ENCODE data around the gene PMM2. TPM values are rescaled to one million over a fixed set of nuclear protein-coding genes. Genes with fewer than 3 reads are reported as not detected.

The PMM2 gene
- total and polyA plus RNA-seq, 3 experiments from 2014 or later: 31.2 to 63.3 (median 58.9) TPM

- Mint-ChIP-seq H3K27me3 (no peaks in the 10 kb centered on the region), H3K36me3 (peaks cover 6 to 38% (median 20%) of the 10 kb centered on the region in 3 donors), H3K4me1 (no peaks in the 10 kb centered on the region), H3K4me3 (no peak overlapping the region), H3K9me3 (no peaks in the 10 kb centered on the region), H3K27ac (no peak overlapping the region)
- no peak for DNase-seq
- Histone ChIP-seq H3K4me3 (ENCODE audit: low read length) (no peak overlapping the region), H3K9me3 (ENCODE audit: low read length) (no peaks in the 10 kb centered on the region), H3K27me3 (ENCODE audit: insufficient read depth, low read length, poor library complexity, severe bottlenecking) (no peaks in the 10 kb centered on the region), H3K4me1 (ENCODE audit: insufficient read depth, low read length) (no peaks in the 10 kb centered on the region), H3K27ac (ENCODE audit: low read depth, low read length) (no peak overlapping the region), H3K36me3 (ENCODE audit: insufficient read depth, low read length) (no peaks in the 10 kb centered on the region)
- ChIA-PET POLR2A (no interaction called here), CTCF (no interaction called here)
Measured at GRCh38 chr16:8760021-8760420, 37.6 kb upstream of the PMM2 start.

GRCh38 chr16:8761078-8761477 is 36.6 kb upstream of the PMM2 start:
- no peak for DNase-seq
- Histone ChIP-seq H3K36me3 (ENCODE audit: insufficient read depth, low read length) (no peaks in the 10 kb centered on the region), H3K4me3 (ENCODE audit: low read length) (no peak overlapping the region), H3K9me3 (ENCODE audit: low read length) (no peaks in the 10 kb centered on the region), H3K4me1 (ENCODE audit: insufficient read depth, low read length) (no peaks in the 10 kb centered on the region), H3K27ac (ENCODE audit: low read depth, low read length) (no peak overlapping the region), H3K27me3 (ENCODE audit: insufficient read depth, low read length, poor library complexity, severe bottlenecking) (no peaks in the 10 kb centered on the region)
- H3K9me3 Mint-ChIP-seq: no peaks in the 10 kb centered on the region
- H3K27me3 Mint-ChIP-seq: no peaks in the 10 kb centered on the region
- H3K4me1 Mint-ChIP-seq: no peaks in the 10 kb centered on the region
- no peak overlapping the region for H3K4me3 Mint-ChIP-seq
- no peak overlapping the region for H3K27ac Mint-ChIP-seq
- ChIA-PET CTCF (no interaction called here), POLR2A (no interaction called here)
- peaks cover 6 to 42% (median 20%) of the 10 kb centered on the region in 3 donors for H3K36me3 Mint-ChIP-seq

GRCh38 chr16:8762254-8762653 is 35.4 kb upstream of the PMM2 start:
- no peaks in the 10 kb centered on the region for H3K4me1 ChIP-seq (ENCODE audit: insufficient read depth, low read length)
- Mint-ChIP-seq H3K4me3 (no peak overlapping the region), H3K27me3 (no peaks in the 10 kb centered on the region), H3K36me3 (peaks cover 6 to 39% (median 14%) of the 10 kb centered on the region in 3 donors), H3K27ac (peak overlapping the region in 1 of 8 donors; percentile 7), H3K9me3 (no peaks in the 10 kb centered on the region), H3K4me1 (no peaks in the 10 kb centered on the region)
- H3K4me3 ChIP-seq (ENCODE audit: low read length): no peak overlapping the region
- H3K27me3 ChIP-seq (ENCODE audit: insufficient read depth, low read length, poor library complexity, severe bottlenecking): no peaks in the 10 kb centered on the region
- ChIA-PET POLR2A (interaction anchor here (0.6 kb wide), 1 partner anchor 48 kb away, joined by 3 read pairs; no protein-coding TSS in a partner anchor), CTCF (no interaction called here)
- no peaks in the 10 kb centered on the region for H3K36me3 ChIP-seq (ENCODE audit: insufficient read depth, low read length)
- H3K27ac ChIP-seq (ENCODE audit: low read depth, low read length): no peak overlapping the region
- no peaks in the 10 kb centered on the region for H3K9me3 ChIP-seq (ENCODE audit: low read length)
- DNase-seq: no peak

GRCh38 chr16:8763083-8763482 is 34.6 kb upstream of the PMM2 start:
- no peaks in the 10 kb centered on the region for H3K36me3 ChIP-seq (ENCODE audit: insufficient read depth, low read length)
- no peak for DNase-seq
- Mint-ChIP-seq H3K27me3 (no peaks in the 10 kb centered on the region), H3K4me3 (no peak overlapping the region), H3K9me3 (no peaks in the 10 kb centered on the region), H3K36me3 (peaks cover under 1 to 36% (median 11%) of the 10 kb centered on the region in 3 donors), H3K27ac (no peak overlapping the region), H3K4me1 (no peaks in the 10 kb centered on the region)
- no peak overlapping the region for H3K27ac ChIP-seq (ENCODE audit: low read depth, low read length)
- POLR2A ChIA-PET: no interaction called here
- H3K4me3 ChIP-seq (ENCODE audit: low read length): no peak overlapping the region
- H3K27me3 ChIP-seq (ENCODE audit: insufficient read depth, low read length, poor library complexity, severe bottlenecking): no peaks in the 10 kb centered on the region
- H3K9me3 ChIP-seq (ENCODE audit: low read length): no peaks in the 10 kb centered on the region
- H3K4me1 ChIP-seq (ENCODE audit: insufficient read depth, low read length): no peaks in the 10 kb centered on the region
- CTCF ChIA-PET: no interaction called here

- ChIA-PET CTCF (no interaction called here), POLR2A (no interaction called here)
- Mint-ChIP-seq H3K27me3 (no peaks in the 10 kb centered on the region), H3K36me3 (peaks cover 0 to 39% (median 16%) of the 10 kb centered on the region in 3 donors), H3K9me3 (no peaks in the 10 kb centered on the region), H3K27ac (no peak overlapping the region), H3K4me3 (no peak overlapping the region), H3K4me1 (no peaks in the 10 kb centered on the region)
- H3K4me3 ChIP-seq (ENCODE audit: low read length): no peak overlapping the region
- H3K27ac ChIP-seq (ENCODE audit: low read depth, low read length): no peak overlapping the region
- no peak for DNase-seq
- H3K9me3 ChIP-seq (ENCODE audit: low read length): no peaks in the 10 kb centered on the region
- no peaks in the 10 kb centered on the region for H3K27me3 ChIP-seq (ENCODE audit: insufficient read depth, low read length, poor library complexity, severe bottlenecking)
- H3K36me3 ChIP-seq (ENCODE audit: insufficient read depth, low read length): no peaks in the 10 kb centered on the region
- no peaks in the 10 kb centered on the region for H3K4me1 ChIP-seq (ENCODE audit: insufficient read depth, low read length)
Measured at GRCh38 chr16:8763899-8764298, 33.7 kb upstream of the PMM2 start.

- H3K27me3 ChIP-seq (ENCODE audit: insufficient read depth, low read length, poor library complexity, severe bottlenecking): no peaks in the 10 kb centered on the region
- H3K27ac Mint-ChIP-seq: peak overlapping the region in 1 of 8 donors; percentile 70
- no peak overlapping the region for H3K4me3 Mint-ChIP-seq
- no peak for DNase-seq
- ChIA-PET POLR2A (no interaction called here), CTCF (no interaction called here)
- H3K27me3 Mint-ChIP-seq: no peaks in the 10 kb centered on the region
- H3K4me3 ChIP-seq (ENCODE audit: low read length): no peak overlapping the region
- H3K36me3 ChIP-seq (ENCODE audit: insufficient read depth, low read length): no peaks in the 10 kb centered on the region
- H3K36me3 Mint-ChIP-seq: peaks cover 0 to 42% (median 17%) of the 10 kb centered on the region in 3 donors
- no peak overlapping the region for H3K27ac ChIP-seq (ENCODE audit: low read depth, low read length)
- H3K4me1 Mint-ChIP-seq: no peaks in the 10 kb centered on the region
- no peaks in the 10 kb centered on the region for H3K9me3 Mint-ChIP-seq
- no peaks in the 10 kb centered on the region for H3K4me1 ChIP-seq (ENCODE audit: insufficient read depth, low read length)
- H3K9me3 ChIP-seq (ENCODE audit: low read length): no peaks in the 10 kb centered on the region
Measured at GRCh38 chr16:8764525-8765250, 33.0 kb upstream of the PMM2 start.

- H3K36me3 ChIP-seq (ENCODE audit: insufficient read depth, low read length): no peaks in the 10 kb centered on the region
- no peak overlapping the region for H3K27ac Mint-ChIP-seq
- ChIA-PET CTCF (no interaction called here), POLR2A (no interaction called here)
- no peak overlapping the region for H3K4me3 ChIP-seq (ENCODE audit: low read length)
- no peaks in the 10 kb centered on the region for H3K27me3 Mint-ChIP-seq
- H3K27me3 ChIP-seq (ENCODE audit: insufficient read depth, low read length, poor library complexity, severe bottlenecking): no peaks in the 10 kb centered on the region
- no peaks in the 10 kb centered on the region for H3K9me3 Mint-ChIP-seq
- no peak overlapping the region for H3K27ac ChIP-seq (ENCODE audit: low read depth, low read length)
- no peak for DNase-seq
- H3K36me3 Mint-ChIP-seq: peaks cover 0 to 39% (median 14%) of the 10 kb centered on the region in 3 donors
- H3K4me3 Mint-ChIP-seq: no peak overlapping the region
- H3K4me1 Mint-ChIP-seq: no peaks in the 10 kb centered on the region
- no peaks in the 10 kb centered on the region for H3K4me1 ChIP-seq (ENCODE audit: insufficient read depth, low read length)
- no peaks in the 10 kb centered on the region for H3K9me3 ChIP-seq (ENCODE audit: low read length)
Measured at GRCh38 chr16:8767176-8767575, 30.5 kb upstream of the PMM2 start.

- Histone ChIP-seq H3K9me3 (ENCODE audit: low read length) (no peaks in the 10 kb centered on the region), H3K36me3 (ENCODE audit: insufficient read depth, low read length) (no peaks in the 10 kb centered on the region), H3K4me1 (ENCODE audit: insufficient read depth, low read length) (no peaks in the 10 kb centered on the region), H3K27me3 (ENCODE audit: insufficient read depth, low read length, poor library complexity, severe bottlenecking) (no peaks in the 10 kb centered on the region), H3K27ac (ENCODE audit: low read depth, low read length) (no peak overlapping the region), H3K4me3 (ENCODE audit: low read length) (no peak overlapping the region)
- no peaks in the 10 kb centered on the region for H3K9me3 Mint-ChIP-seq
- CTCF ChIA-PET: no interaction called here
- POLR2A ChIA-PET: no interaction called here
- H3K4me1 Mint-ChIP-seq: no peaks in the 10 kb centered on the region
- no peak for DNase-seq
- peaks cover 0 to 46% (median 14%) of the 10 kb centered on the region in 3 donors for H3K36me3 Mint-ChIP-seq
- no peak overlapping the region for H3K4me3 Mint-ChIP-seq
- H3K27me3 Mint-ChIP-seq: no peaks in the 10 kb centered on the region
- no peak overlapping the region for H3K27ac Mint-ChIP-seq
Measured at GRCh38 chr16:8768283-8768682, 29.4 kb upstream of the PMM2 start.
